GM19372 (cell line): ENCODE data around the gene SLIT3.

Source experiments
- ATAC-seq: cut with Tn5 transposase; IDR thresholded peaks from one replicate; pipeline ENCODE4 v1.9.1; 2021; ENCODE audit warnings: mild to moderate bottlenecking, low read depth, moderate library complexity; ENCODE audit not compliant: unreplicated experiment

SLIT3 gene

DNA sequence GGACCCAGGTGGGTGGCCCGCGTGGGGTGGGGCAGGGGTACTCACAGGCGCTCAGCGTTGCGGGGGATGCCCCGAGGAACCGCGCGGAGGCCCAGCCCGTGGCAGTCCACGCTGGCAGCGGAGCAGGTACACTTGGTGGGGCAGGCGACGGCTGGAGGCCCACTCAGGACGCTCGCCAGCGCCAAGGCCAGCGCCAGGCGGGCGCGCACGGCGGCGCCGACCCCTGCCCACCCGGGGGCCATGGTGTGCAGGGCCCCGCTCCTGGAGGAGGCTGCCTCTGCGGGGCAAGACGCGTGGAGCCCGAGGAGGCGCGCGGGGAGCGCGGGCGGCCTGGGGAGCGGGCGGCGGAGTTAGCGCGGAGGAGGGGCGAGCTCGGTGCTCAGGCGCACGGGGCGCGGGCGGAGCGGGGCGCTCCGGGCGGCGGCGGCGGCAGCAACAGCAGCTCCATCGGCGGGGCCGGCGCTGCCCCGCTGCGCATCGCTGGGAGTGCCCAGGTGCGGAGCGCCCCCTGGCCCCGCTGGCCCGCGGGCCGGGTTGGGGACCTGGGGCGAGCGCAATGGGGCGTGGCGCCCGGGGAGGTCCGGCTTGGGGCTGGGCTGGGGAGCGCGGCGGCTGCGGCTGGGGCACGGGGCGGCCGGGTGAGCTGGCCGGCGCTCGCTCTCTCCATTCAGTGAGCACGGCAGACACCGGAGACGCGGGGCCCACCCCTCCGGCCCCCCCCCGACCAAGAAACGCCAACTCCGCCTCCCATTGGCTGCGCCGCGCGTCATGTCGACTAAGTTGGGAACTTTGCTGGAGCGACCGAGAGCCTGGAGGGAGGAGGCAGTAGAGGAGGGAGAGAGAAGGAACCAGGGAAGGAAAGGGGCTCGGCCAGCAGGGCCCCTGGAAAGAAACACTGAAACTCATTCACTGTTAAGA, at the start of gene SLIT3:
TSS of gene SLIT3 (minus strand) at position 672 of the 918 bp plus-strand sequence. CDS start at position 242, 430 bp downstream.
- no peak for ATAC-seq

GRCh38 chr5:169350016-169350415, 49.1 kb upstream of the SLIT3 start:
- ATAC-seq, result no peak

DNA sequence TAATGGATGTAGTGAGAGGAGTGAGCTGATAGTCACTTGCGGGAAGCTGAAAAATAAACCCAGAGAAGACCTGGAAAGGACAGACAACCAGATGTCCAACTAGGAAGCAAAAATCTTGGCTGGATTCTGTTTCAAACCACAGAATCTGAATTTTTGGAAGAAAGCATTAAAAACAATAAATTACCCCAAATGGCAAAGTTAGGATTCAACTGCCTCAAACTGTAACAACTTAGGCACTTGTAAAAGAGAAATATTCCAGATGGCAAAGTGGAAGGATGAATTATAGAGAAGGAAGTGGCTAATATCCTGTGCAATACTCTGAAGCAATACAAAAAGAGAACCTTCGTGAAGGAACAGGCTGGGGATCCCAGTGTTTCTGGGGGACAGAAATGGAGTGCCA, 46.8 kb upstream of the SLIT3 start:
- no peak for ATAC-seq

- ATAC-seq, result no peak
Observed at GRCh38 chr5:169344629-169345028, 43.7 kb upstream of the SLIT3 start.

DNA sequence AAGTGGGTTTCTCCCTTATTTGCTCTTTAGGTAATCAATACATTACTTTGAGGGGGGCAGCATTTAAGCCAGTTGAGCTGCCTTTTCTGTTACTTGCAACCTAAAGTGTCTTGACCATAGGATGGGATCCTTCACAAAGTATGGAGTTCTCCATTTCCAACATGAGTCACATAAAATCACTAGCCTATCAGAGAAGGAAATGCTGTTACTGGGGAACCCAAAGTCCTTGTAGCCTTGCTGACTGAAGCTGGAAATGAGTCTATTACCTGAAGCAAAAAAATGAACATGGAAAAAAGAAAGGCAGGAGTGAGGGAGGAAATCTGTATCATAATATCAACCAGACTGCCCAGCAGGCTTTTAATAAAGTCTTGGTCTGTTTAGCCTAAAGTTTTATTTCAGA, 42.8 kb upstream of the SLIT3 start:
- no peak for ATAC-seq

DNA sequence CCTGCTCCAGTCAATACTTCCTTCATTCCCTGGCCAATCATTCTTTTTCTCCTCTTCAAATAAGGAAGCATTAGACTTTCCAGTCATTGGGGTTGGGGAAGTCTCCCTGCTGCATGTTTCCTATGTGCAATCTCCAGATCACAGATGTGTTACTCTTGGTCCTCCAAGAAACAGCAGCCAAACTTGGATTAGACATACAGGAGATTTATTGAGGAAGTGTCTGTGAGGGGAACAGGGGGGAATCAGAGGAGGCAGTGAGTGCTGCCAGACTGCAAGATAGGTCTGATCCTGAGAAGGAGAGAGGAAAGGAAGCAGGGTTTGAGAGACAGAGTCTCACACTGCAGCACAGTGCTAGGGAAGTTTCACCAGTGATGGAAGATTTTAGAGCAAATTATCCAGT, 40.6 kb upstream of the SLIT3 start:
- ATAC-seq, result no peak

GRCh38 chr5:169339869-169340268, 38.9 kb upstream of the SLIT3 start:
- peak; percentile 60 for ATAC-seq

DNA sequence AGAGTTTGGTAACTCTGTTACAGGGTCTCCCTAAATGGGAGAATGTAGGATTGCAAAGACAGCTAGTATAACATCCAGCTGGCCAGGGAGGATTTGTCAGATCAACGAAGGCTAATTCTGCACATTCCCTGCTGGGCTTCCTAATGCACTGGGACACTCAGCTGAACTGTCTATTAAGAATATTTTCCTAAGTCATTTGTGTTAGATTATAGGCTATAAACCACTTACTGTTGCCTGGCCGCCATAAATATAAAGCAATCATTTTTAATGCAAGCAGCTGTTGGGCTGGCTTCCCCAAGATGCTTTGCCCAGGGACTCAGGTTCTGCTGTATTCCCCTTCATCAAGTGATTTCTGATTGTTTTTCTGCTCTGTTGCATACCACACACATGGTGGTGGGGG, 35.3 kb upstream of the SLIT3 start:
- no peak for ATAC-seq

DNA sequence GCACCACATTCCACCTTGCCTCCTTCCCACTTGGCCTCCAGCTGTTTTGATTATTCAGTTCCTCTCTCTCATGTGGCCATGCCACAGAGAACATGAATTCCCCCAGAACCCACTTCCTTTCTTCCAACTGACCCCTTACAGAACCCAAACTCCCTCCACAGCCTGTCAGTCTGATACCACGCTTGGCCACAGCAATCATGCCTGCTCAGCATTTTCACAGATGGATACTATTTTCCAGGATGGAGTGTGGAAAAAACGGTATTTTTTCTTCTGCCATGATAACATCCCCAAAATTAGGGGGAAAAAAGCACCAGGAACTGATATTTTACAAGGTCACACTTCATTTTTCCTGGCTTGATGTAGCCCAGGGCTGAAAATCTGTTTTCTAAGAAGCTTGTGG, 34.9 kb upstream of the SLIT3 start:
- ATAC-seq, result no peak

DNA sequence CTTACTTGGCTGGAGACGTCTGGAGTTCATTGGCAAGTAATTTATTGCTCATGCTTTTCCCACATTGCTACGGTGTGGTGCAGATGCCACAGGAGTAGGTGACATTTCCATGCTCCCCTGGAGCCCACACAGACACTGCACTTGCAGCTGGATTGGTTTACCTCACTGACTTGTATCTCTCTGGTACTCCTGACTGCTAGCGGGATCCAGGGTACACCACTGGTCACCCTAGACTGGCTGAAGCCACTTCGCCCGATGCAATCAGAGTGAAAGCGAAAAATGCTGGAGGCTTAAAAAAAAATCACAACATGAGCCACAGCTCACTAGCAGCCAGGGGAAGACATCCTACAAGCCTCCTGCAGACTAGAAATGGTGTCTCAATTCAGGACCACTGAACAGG, 32.6 kb upstream of the SLIT3 start:
- no peak for ATAC-seq

- ATAC-seq, result no peak
Observed at GRCh38 chr5:169331292-169331852, 30.4 kb upstream of the SLIT3 start.

DNA sequence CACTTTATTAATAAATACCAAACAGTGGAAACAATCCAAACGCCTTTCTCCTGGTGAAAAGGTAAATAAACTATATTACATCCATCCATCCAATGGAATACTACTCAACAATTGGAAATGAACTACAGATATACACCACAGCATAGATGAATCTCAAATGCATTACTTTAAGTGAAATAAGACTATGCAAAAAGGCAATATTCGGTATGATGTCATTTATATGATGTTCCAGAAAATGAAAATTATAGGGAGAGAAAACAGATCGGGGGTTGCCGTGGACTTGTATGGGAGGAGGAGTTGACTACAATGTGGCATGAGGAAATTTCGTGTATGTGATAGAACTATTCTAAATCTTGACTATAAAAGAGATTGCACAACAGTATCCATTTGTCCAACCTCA, 27.5 kb upstream of the SLIT3 start:
- ATAC-seq, result no peak

DNA sequence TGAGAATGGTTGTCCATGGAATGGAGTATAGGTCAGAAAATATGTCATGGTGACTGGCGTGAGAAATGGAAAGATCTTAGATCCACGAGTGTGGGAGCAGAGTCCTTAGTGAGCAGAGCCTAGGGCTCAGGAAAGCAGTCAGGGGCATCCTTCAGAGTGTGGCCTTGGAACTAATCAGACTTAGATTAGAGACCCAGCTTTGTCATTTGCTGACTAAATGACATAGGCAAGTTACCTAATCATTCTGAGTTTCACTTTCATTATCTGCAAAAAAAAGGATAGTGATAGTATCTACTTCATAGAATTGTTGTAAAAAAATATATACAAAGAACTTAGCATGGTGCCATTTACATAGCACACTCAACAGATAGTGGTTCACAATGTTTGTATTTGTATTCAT, 24.3 kb upstream of the SLIT3 start:
- ATAC-seq, result no peak

DNA sequence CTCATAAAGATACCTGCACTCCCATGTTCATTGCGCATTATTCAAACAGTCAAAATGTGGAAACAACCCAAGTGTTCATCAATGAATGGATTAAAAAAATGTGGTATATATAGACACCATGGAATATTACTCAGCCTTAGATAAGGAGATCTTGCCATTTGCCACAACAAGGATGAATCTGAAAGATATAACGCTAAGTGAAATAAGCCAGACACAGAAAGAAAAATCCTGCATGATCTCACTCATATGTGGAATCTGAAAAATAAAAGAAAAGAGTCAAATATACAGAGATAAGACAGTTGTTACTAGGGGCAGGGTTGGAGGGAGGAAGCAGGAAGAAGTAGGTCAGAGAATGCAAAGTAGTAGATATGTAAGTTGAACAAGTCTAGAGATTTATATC, 17.6 kb upstream of the SLIT3 start:
- no peak for ATAC-seq

GRCh38 chr5:169307646-169308045, 6.7 kb upstream of the SLIT3 start:
- ATAC-seq, result no peak

DNA sequence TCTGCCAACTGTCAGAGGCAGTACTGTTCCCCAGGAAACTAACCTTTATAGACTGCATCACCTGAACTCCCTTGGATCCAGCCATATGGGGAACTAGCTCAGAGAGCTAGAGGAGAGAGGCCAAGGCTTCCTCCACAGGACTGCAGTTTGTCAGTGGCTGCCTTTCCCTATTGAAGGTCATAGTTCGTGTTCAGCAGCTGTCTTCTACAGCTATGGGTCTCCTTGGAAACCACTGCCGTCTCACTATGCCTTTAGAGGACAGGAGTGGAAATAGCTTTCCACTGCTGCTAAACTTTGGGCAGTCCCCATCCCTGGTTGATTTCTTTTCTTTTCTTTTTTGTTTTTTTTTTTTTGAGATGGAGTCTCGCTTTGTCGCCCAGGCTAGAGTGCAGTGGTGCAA, 4.4 kb upstream of the SLIT3 start:
- ATAC-seq, result no peak

DNA sequence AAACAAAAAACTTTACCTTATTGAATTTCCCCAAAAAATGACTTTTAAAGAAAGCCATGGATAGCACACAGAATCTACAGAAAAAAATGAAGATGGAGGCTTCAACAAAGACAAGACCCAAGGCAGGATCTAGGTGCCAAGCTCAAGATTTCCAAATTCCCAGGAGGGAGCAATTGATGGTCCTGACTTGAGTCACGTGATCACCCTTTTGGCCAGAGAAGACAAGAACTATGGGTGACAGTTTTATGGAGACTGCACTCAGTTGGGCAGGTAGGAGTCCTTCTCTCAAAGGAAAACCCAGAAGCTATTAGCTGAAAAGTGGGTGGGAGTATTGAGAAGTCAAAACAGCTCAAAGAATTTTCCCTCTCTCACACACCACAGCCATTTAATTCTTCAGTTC, 3.2 kb upstream of the SLIT3 start:
- no peak for ATAC-seq

DNA sequence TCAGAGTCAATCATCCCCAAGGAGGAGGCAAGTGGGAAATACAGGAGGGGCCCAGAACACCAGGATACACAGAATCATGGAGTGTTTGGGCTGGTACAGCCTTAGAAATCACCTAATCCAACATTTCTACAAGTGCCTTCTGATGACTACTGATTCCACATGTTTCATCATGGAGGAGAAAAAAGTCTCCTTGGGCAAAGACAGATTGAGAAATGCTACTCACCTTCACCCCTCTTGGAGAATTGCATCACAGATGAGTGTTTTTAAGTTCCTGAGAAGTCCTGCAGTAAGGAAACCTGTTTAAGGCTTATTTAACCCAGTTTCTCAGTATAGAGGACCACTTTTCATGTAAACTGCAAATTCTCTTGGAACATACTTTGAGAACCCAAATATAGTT, 2.2 kb upstream of the SLIT3 start:
- no peak for ATAC-seq

DNA sequence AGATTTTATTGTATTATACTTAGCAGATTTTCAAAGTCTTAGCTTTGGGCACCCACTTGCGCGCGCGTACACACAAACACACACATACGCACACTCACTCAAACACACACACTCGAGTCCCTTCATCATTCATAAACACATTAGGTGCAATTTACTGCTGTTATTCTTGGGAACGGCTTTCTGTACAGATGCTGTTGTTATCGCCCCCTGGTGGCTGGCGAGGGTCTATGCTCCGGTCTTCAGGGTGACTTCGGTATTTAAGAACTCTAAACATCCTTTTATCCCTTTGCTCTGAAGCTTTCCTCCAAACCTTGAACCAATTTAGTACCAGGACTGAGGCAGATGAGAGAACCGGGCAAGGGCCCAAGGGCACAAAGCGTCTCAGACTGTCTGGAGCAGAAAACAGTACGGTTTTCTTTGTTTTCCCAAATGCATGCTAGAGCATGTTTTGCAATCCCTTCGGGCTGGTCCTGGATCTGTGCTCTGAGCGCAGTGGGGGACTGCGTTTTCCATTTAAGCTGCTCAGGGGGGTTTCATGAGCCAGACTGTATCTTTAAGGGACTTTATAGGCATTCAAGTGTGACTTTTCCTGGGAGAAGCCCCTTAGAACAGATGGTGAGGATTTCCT, 1.7 kb upstream of the SLIT3 start:
- peak; percentile 79 for ATAC-seq

GRCh38 chr5:169301986-169302385, 1.0 kb upstream of the SLIT3 start:
- ATAC-seq, result no peak

GRCh38 chr5:169301386-169301934, 521 bp upstream of the SLIT3 start:
- ATAC-seq, result no peak
